GM18858 (cell line): ENCODE data around the gene RAB6A.
"Not testable (repeated sequence)": the region's sequence is repeated elsewhere in the genome, so short reads cannot be mapped to it uniquely, and the experiment has no call there.

ENCODE experiments used
- ATAC-seq: cut with Tn5 transposase; IDR thresholded peaks from one replicate; pipeline ENCODE4 v1.9.1; 2021; ENCODE audit not compliant: unreplicated experiment

RAB6A gene

GRCh38 chr11:73766763-73767162 is 5.9 kb upstream of the RAB6A start:
- no peak for ATAC-seq

- no peak for ATAC-seq
Observed at GRCh38 chr11:73762732-73763131, 1.9 kb upstream of the RAB6A start.

DNA sequence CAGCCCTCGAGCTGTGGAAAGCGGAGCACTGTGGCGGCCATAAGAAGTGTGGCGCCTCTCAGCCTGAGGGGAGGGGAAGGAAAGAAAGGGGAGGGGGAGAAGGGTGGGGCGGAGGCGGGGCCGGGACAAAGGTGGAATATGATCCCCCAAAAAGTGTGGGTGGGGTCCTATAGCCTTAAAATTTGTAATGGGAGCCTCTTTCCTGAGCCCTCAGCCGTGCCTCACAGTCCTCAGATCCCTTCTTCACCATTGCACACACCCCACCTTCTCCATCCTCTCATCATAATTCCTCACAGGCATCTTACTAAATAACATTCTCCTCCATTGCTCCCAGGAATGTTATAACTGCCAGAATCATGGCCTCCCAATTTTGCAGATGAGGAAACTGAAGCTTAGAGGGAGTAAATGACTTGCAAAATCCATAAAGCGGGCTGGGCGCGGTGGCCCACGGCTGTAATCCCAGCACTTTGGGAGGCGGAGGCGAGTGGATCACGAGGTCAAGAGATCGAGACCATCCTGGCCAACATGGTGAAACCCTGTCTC is 600 bp upstream of the RAB6A start:
- no peak for ATAC-seq

DNA sequence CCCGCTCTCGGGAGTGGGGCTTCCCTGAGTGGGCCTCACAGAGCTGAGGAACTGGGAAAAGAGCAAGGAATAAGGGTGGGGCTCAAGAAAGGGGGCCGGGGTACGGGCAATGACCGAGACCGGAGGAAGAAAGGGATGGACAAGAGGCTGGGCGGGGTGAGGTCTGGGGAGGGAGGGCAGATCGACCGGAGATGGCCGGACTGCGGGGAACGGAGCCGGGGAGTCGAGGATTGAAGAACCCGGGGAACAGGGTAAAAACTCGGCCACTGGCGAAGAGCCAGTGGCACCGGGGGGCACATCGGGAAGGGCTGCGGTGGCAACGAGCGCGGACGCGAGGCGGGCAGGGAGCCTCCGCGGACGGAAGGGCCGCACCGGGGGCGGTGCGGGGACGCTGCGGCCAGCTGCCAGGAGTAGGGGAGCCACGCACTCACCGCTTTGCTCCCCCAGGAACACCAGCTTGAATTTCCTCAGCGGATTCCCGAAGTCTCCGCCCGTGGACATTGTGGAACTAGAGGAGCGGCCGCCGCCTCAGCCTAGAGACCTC is 667 bp downstream of the RAB6A start:
- ATAC-seq: no peak

DNA sequence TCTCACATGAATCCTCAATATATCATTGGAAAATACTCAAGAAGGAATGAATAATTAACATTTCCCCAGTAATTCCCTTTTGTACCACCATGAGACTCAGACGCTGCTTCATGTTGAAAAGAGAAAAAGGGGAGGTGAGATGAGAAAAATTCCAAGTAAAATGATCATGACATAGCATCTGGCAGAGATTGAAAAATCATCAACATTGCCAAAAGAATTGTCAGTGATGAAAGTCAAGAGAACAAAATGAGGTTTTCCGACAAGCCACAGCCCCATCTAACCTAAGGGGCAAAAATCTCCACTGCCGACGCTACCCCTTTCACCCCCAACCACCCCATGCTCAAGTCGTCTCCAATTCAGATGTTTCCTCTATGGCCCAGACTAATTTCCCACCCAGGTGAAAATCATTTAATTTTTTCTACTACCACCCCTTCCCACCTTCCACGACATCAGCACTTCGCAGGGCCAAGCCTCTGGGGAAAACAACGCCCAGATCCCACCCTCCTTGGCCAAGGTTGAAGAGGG is 1.2 kb downstream of the RAB6A start:
- ATAC-seq: no peak

- no peak for ATAC-seq
Observed at GRCh38 chr11:73758451-73758850, 2.4 kb downstream of the RAB6A start.

DNA sequence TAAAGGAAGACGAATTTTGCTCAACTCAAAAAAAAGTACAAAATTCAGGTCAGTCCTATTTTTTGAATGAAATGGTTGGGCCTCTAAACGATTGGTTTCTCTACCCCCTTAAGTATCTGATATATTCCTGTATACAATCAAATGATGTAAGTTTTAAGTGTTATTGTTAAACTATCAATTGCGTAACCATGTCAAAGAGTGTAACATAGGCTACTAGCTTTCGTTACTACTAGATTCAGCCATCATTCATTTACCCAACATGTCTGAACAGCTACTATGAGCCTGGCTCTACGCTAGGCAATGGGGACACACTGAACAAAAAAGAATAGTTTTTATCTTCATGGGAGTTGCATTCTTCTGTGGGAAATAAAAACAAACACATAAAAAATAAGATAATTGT is 3.3 kb downstream of the RAB6A start:
- ATAC-seq: no peak

- no peak for ATAC-seq
Observed at GRCh38 chr11:73755670-73756069, 5.2 kb downstream of the RAB6A start.

DNA sequence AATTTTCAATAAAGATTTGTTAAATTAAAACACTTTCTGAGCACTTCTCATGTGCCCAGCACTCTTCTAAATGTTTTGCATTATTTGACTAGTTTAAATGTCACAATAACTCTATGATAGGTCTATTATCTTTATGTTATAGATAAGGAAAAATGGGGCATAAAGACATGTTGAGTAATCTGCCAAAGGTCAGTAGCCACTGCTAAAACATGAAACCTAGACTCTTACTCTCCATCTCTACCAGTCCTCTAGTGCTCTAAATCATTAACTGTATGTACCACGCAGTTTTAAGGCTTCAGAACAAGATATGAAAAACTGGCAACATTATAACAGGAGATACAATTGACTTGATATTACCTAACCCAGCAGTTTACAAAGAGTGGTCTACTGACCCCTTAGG is 6.9 kb downstream of the RAB6A start:
- no peak for ATAC-seq

GRCh38 chr11:73752903-73753302 is 8.0 kb downstream of the RAB6A start:
- ATAC-seq: no peak

- ATAC-seq: no peak
Observed at GRCh38 chr11:73752216-73752867, 8.5 kb downstream of the RAB6A start.

- not testable (repeated sequence) for ATAC-seq
Observed at GRCh38 chr11:73750862-73751261, 10.0 kb downstream of the RAB6A start.

DNA sequence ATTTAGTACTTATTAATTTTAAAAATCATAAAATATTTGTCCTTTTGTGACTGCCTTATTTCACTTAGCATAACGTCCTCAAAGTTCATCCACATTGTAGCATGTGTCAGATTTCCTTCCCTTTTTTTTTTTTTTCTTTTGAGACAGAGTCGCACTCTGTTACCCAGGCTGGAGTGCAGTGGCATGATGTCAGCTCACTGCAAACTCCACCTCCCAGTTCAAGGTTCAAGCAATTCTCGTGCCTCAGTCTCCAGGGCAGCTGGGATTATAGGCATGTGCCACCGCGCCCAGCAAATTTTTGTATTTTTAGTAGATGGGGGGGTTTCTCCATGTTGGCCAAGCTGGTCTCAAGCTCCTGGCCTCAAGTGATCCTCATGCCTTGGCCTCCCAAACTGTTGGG is 10.6 kb downstream of the RAB6A start:
- no peak for ATAC-seq

DNA sequence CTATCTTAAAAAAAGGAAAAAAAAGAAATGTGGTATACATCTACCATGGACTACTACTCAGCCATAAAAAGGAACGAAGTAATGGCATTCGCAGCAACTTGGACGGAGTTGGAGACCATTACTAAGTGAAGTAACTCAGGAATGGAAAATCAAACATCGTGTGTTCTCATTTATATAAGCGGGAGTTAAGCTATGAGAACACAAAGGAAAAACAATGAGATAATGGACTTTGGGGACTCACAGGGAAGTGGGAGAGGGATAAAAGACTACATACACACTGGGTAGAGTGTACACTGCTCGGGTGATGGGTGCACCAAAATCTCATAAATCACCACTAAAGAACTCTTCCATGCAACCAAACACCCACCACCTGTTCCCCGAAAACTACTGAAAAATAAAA is 11.8 kb downstream of the RAB6A start:
- ATAC-seq: no peak

- no peak for ATAC-seq
Observed at GRCh38 chr11:73748300-73748699, 12.6 kb downstream of the RAB6A start.

DNA sequence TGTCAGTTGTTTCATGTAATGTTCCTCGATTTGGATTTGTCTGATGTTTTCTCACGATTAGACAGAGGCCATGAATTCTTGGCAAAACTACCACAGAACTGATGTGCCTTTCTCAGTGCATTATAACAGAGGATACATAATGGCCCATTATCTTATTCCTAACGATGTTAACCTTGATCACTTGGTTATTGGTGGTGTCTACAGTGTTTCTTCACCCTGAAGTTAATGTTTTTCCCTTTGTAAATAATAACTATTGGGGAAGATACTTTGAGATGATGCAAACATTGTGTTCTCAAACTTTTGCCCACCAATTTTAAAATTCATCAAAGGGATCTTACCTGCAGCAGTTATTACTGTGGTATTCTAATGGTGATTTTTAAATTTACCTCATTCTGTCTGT is 13.1 kb downstream of the RAB6A start:
- no peak for ATAC-seq

DNA sequence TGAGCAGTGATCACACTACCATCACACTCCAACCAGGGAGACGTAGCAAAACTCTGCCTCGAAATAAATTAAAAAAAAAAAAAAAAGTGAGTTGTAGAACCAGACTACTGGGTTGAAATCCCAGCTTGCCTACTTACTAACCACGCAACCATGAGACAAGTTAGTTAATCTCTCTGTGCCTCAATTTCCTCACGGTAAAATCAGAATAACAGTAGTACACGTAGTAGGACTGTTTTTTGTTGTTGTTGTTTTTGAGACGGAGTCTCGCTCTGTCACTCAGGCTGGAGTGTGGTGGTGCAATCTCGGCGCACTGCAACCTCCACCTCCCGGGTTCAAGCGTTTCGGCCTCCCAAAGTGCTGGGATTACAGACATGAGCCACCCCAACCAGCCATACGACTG is 14.2 kb downstream of the RAB6A start:
- ATAC-seq: no peak

DNA sequence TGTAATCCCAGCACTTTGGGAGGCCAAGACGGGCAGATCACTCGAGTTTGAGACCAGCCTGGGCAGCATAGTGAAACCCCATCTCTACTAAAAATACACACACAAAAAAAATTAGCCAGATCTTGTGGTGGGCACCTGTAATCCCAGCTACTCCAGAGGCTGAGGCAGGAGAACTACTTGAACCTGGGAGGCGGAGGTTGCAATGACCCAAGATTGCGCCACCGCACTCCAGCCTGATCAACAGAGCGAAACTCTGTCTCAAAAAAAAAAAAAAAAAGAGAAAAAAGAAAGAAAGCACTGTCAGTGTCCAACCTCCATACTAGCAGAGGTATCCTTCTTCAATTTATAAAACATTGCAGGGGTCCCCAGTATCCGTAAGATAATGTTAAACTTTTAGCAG is 17.8 kb downstream of the RAB6A start:
- ATAC-seq: no peak

GRCh38 chr11:73735959-73736358 is 24.9 kb downstream of the RAB6A start:
- ATAC-seq: not testable (repeated sequence)

DNA sequence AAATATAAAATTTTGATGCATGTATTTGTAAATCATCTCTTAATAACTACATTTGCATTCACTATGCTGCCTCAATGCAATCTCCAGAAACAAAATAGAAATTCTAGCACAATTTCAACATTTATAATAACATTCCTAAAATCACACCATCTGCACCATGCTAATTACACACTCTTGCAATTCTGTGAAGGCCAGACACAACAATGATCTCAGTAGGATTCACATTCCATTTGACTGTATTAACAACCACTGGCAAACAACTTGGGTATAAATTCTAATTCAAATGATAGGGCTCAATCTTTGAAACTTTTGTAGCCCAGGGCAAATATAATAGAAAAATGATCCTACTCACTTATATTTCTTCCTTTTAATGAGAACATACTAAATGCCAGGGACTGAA is 25.9 kb downstream of the RAB6A start:
- no peak for ATAC-seq

DNA sequence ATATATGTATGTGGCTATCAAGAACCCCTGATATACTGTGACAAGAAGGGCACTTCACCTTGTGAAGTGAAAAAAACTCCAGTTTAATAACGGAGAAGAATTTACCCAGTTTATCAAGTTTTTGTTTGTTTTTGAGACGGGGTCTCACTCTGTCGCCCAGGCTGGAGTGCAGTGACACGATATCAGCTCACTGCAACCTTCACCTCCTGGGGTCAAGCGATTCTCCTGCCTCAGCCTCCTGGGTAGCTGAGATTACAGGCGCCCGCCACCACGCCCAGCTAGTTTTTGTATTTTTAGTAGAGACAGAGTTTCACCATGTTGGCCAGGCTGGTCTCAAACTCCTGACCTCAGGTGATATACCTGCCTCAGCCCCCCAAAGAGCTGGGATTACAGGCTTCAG is 26.9 kb downstream of the RAB6A start:
- ATAC-seq: not testable (repeated sequence)

GRCh38 chr11:73732936-73733335 is 27.9 kb downstream of the RAB6A start:
- not testable (repeated sequence) for ATAC-seq
